Measurements from ENCODE around the gene OR1L1.

- TF ChIP-seq, protein P1, sequence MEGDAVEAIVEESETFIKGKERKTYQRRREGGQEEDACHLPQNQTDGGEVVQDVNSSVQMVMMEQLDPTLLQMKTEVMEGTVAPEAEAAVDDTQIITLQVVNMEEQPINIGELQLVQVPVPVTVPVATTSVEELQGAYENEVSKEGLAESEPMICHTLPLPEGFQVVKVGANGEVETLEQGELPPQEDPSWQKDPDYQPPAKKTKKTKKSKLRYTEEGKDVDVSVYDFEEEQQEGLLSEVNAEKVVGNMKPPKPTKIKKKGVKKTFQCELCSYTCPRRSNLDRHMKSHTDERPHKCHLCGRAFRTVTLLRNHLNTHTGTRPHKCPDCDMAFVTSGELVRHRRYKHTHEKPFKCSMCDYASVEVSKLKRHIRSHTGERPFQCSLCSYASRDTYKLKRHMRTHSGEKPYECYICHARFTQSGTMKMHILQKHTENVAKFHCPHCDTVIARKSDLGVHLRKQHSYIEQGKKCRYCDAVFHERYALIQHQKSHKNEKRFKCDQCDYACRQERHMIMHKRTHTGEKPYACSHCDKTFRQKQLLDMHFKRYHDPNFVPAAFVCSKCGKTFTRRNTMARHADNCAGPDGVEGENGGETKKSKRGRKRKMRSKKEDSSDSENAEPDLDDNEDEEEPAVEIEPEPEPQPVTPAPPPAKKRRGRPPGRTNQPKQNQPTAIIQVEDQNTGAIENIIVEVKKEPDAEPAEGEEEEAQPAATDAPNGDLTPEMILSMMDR (IDR thresholded peaks at IDR 0.05) = no peak
- TF ChIP-seq EP300 (IDR thresholded peaks at IDR 0.05; ENCODE audit: low read depth) (no peak), POLR2A (IDR thresholded peaks at IDR 0.05) (no peak), POLR2AphosphoS5 (IDR thresholded peaks at IDR 0.05) (no peak)
Observed at GRCh38 chr9:122661416-122661815, at the start of gene OR1L1.
